ENCODE data around the gene EFNA5.

Gene EFNA5

GRCh38 chr5:107565791-107566767, 104.7 kb downstream of the EFNA5 start:
- no peak overlapping the region for H3K9ac ChIP-seq
- no peak overlapping the region for H3K4me3 ChIP-seq (IDR thresholded peaks at IDR 0.05; ENCODE audit: insufficient read depth, low read depth, low read length)
- H3K4me2 ChIP-seq = no peak overlapping the region
- peaks cover 9% of the 10 kb centered on the region for H3K4me1 ChIP-seq (ENCODE audit: low read depth, poor library complexity, severe bottlenecking)
- H3K79me2 ChIP-seq (ENCODE audit: insufficient read depth, low read depth) = no peaks in the 10 kb centered on the region
- no peak overlapping the region for H2AFZ ChIP-seq (ENCODE audit: low read depth)
- TF ChIP-seq CTCF (conservative IDR thresholded peaks at IDR 0.05; ENCODE audit: low read depth, low read length) = no peak
- H3K27me3 ChIP-seq (ENCODE audit: insufficient read depth, low read depth) = no peaks in the 10 kb centered on the region
- H3K36me3 ChIP-seq (ENCODE audit: insufficient read depth) = no peaks in the 10 kb centered on the region
- no peak overlapping the region for H3K27ac ChIP-seq
- H4K20me1 ChIP-seq (ENCODE audit: insufficient read depth) = no peaks in the 10 kb centered on the region

- H4K20me1 ChIP-seq (ENCODE audit: insufficient read depth) = no peaks in the 10 kb centered on the region
- no peak overlapping the region for H3K4me2 ChIP-seq
- H3K4me1 ChIP-seq (ENCODE audit: low read depth, poor library complexity, severe bottlenecking) = no peaks in the 10 kb centered on the region
- H3K4me3 ChIP-seq (IDR thresholded peaks at IDR 0.05; ENCODE audit: insufficient read depth, low read depth, low read length) = no peak overlapping the region
- H3K9ac ChIP-seq = no peak overlapping the region
- no peaks in the 10 kb centered on the region for H3K27me3 ChIP-seq (ENCODE audit: insufficient read depth, low read depth)
- TF ChIP-seq CTCF (conservative IDR thresholded peaks at IDR 0.05; ENCODE audit: low read depth, low read length) = no peak
- no peak overlapping the region for H2AFZ ChIP-seq (ENCODE audit: low read depth)
- H3K27ac ChIP-seq = no peak overlapping the region
- H3K79me2 ChIP-seq (ENCODE audit: insufficient read depth, low read depth) = no peaks in the 10 kb centered on the region
- H3K36me3 ChIP-seq (ENCODE audit: insufficient read depth) = no peaks in the 10 kb centered on the region
These were observed 105.8 kb downstream of the EFNA5 start for GRCh38 chr5:107564931-107565372.

- no peaks in the 10 kb centered on the region for H3K36me3 ChIP-seq (ENCODE audit: insufficient read depth)
- H3K4me2 ChIP-seq = no peak overlapping the region
- H4K20me1 ChIP-seq (ENCODE audit: insufficient read depth) = no peaks in the 10 kb centered on the region
- H3K9ac ChIP-seq = no peak overlapping the region
- H3K4me1 ChIP-seq (ENCODE audit: low read depth, poor library complexity, severe bottlenecking) = no peaks in the 10 kb centered on the region
- TF ChIP-seq CTCF (conservative IDR thresholded peaks at IDR 0.05; ENCODE audit: low read depth, low read length) = no peak
- H3K27ac ChIP-seq = no peak overlapping the region
- no peak overlapping the region for H3K4me3 ChIP-seq (IDR thresholded peaks at IDR 0.05; ENCODE audit: insufficient read depth, low read depth, low read length)
- H3K79me2 ChIP-seq (ENCODE audit: insufficient read depth, low read depth) = no peaks in the 10 kb centered on the region
- no peak overlapping the region for H2AFZ ChIP-seq (ENCODE audit: low read depth)
- no peaks in the 10 kb centered on the region for H3K27me3 ChIP-seq (ENCODE audit: insufficient read depth, low read depth)
These were observed 106.7 kb downstream of the EFNA5 start for GRCh38 chr5:107563959-107564544.

- H3K27me3 ChIP-seq (ENCODE audit: insufficient read depth, low read depth) = no peaks in the 10 kb centered on the region
- no peak overlapping the region for H3K27ac ChIP-seq
- H2AFZ ChIP-seq (ENCODE audit: low read depth) = no peak overlapping the region
- no peaks in the 10 kb centered on the region for H3K79me2 ChIP-seq (ENCODE audit: insufficient read depth, low read depth)
- TF ChIP-seq CTCF (conservative IDR thresholded peaks at IDR 0.05; ENCODE audit: low read depth, low read length) = no peak
- H3K4me2 ChIP-seq = no peak overlapping the region
- no peaks in the 10 kb centered on the region for H4K20me1 ChIP-seq (ENCODE audit: insufficient read depth)
- no peak overlapping the region for H3K9ac ChIP-seq
- peaks cover 7% of the 10 kb centered on the region for H3K4me1 ChIP-seq (ENCODE audit: low read depth, poor library complexity, severe bottlenecking)
- no peak overlapping the region for H3K4me3 ChIP-seq (IDR thresholded peaks at IDR 0.05; ENCODE audit: insufficient read depth, low read depth, low read length)
- no peaks in the 10 kb centered on the region for H3K36me3 ChIP-seq (ENCODE audit: insufficient read depth)
These were observed 110.4 kb downstream of the EFNA5 start for GRCh38 chr5:107560377-107560776.
